Fibroblast of lung (primary cell): Measurements from ENCODE around the gene UVRAG. TPM values are rescaled to one million over a fixed set of nuclear protein-coding genes. Genes with fewer than 3 reads are reported as not detected.

Experiments used
- DNase-seq, 2 donors: peaks; one replicate each; pipeline versions ENCODE4 v3.0.0 to v3.0.0-alpha.2; 2010; ENCODE audit warnings: low read depth in 2 of 2
- H2AFZ ChIP-seq: 2 replicates; pipeline ENCODE4 v1.5.1; 2012; ENCODE audit warnings: low read length, control low read depth, inconsistent platforms
- H3K27ac ChIP-seq: 2 replicates; pipeline ENCODE4 v1.5.1; 2011; ENCODE audit warnings: low read length, control low read depth; ENCODE audit not compliant: insufficient read depth
- H3K27me3 ChIP-seq: 2 replicates; pipeline ENCODE4 v1.5.1; 2011; ENCODE audit warnings: mild to moderate bottlenecking, low read length; ENCODE audit not compliant: control insufficient read depth, insufficient read depth
- H3K36me3 ChIP-seq: 2 replicates; pipeline ENCODE4 v1.5.1; 2011; ENCODE audit warnings: low read length; ENCODE audit not compliant: control insufficient read depth, insufficient read depth
- H3K4me1 ChIP-seq: 2 replicates; pipeline ENCODE4 v1.5.1; 2011; ENCODE audit warnings: low read length; ENCODE audit not compliant: control insufficient read depth, insufficient read depth; ENCODE audit errors: extremely low read depth
- H3K4me2 ChIP-seq: 2 replicates; pipeline ENCODE4 v1.5.1; 2011; ENCODE audit warnings: low read length, control low read depth; ENCODE audit not compliant: insufficient read depth; ENCODE audit errors: extremely low read depth
- H3K4me3 ChIP-seq, 4 experiments: fragments of 200-600 bp in 1 of 4; sonication (generic) in 1 of 4; replicated peaks in 1 of 4; 2 replicates each; pipeline ENCODE4 v1.5.1; 2011 to 2016; ENCODE audit warnings: low read length in 4 of 4, low read depth in 3 of 4, mild to moderate bottlenecking in 3 of 4, control low read depth in 2 of 4, inconsistent platforms in 1 of 4, mixed read lengths in 1 of 4; ENCODE audit not compliant: insufficient read depth in 1 of 4; ENCODE audit errors: control extremely low read depth in 1 of 4
- H3K79me2 ChIP-seq: 2 replicates; pipeline ENCODE4 v1.5.1; 2012; ENCODE audit warnings: mild to moderate bottlenecking, low read length, inconsistent platforms; ENCODE audit not compliant: control insufficient read depth, insufficient read depth
- H3K9ac ChIP-seq: 2 replicates; pipeline ENCODE4 v1.5.1; 2011; ENCODE audit warnings: mild to moderate bottlenecking, low read length, control low read depth; ENCODE audit not compliant: insufficient read depth
- H3K9me3 ChIP-seq: 2 replicates; pipeline ENCODE4 v1.5.1; 2012; ENCODE audit warnings: low read depth, low read length; ENCODE audit not compliant: control insufficient read depth, insufficient read depth
- H4K20me1 ChIP-seq: 2 replicates; pipeline ENCODE4 v1.5.1; 2011; ENCODE audit warnings: low read length; ENCODE audit not compliant: control insufficient read depth, insufficient read depth; ENCODE audit errors: extremely low read depth
- CTCF ChIP-seq, 2 donors: IDR thresholded peaks in 1 of 2; conservative IDR thresholded peaks in 1 of 2; 1 replicate in 1 of 2; 2 replicates in 1 of 2; pipeline ENCODE4 v1.5.1; 2011 to 2012; ENCODE audit warnings: low read length in 2 of 2, control low read depth in 1 of 2, inconsistent platforms in 1 of 2, low read depth in 1 of 2, mild to moderate bottlenecking in 1 of 2
- EZH2 ChIP-seq: IDR thresholded peaks from 2 replicates; pipeline ENCODE4 v1.5.1; 2012; ENCODE audit warnings: low read length, control low read depth, mild to moderate bottlenecking; ENCODE audit errors: missing control alignments
- polyA plus RNA-seq, 2 donors: library from polyadenylated mRNA; depleted of rRNA in 1 of 2; stranded (reverse) in 1 of 2; unstranded in 1 of 2; fragments of >200 nt; gene quantifications; 2 replicates each; pipeline ENCODE4 v1.2.1, GENCODE V29; 2011 to 2012; ENCODE audit warnings: missing spikeins in 1 of 2
- total RNA-seq: library from RNA; depleted of rRNA; stranded (reverse); fragments of >200 nt; gene quantifications from 2 replicates; pipeline ENCODE4 v1.2.1, GENCODE V29; 2014

Gene UVRAG
- total and polyA plus RNA-seq, 2 donors (not counting 1 experiment from before 2014, with no cell fraction given) = 15.8 to 22.1 TPM

GRCh38 chr11:76124905-76125770, 310.1 kb downstream of the UVRAG start:
- Histone ChIP-seq H3K27me3 (no peaks in the 10 kb centered on the region), H3K4me3 (no peak overlapping the region), H4K20me1 (no peaks in the 10 kb centered on the region), H3K9ac (no peak overlapping the region), H3K4me1 (peaks cover 6% of the 10 kb centered on the region), H3K79me2 (no peaks in the 10 kb centered on the region), H2AFZ (no peak overlapping the region), H3K9me3 (no peaks in the 10 kb centered on the region), H3K36me3 (no peaks in the 10 kb centered on the region), H3K4me2 (no peak overlapping the region), H3K27ac (no peak overlapping the region)
- TF ChIP-seq CTCF (conservative IDR thresholded peaks at IDR 0.05 in 1 of 2, IDR thresholded peaks at IDR 0.05 in 1 of 2; ENCODE audit: low read depth in 1 of 2, low read length in 2 of 2) (no peak), EZH2 (no peak)
- no peak for DNase-seq

DNA sequence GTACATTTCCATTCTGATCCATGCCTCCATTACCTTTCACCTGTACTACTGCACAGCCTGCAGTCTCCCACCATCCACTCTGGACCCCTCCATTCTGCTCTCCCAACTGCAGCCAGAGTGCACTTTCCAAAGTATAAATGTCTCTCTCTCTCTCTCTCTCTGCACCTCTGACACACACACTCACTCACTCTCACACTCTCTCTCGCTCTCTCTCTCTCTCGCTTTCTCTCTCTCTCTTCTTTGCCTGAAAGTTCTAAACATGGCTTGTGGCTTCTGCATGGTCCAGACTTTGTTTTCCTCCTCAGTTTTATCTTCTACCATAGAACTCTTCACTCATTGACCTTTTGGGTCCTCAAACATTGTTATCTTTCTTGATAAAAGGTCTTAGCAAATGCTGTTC, 314.7 kb downstream of the UVRAG start:
- Histone ChIP-seq H4K20me1 (no peaks in the 10 kb centered on the region), H3K9me3 (no peaks in the 10 kb centered on the region), H3K27ac (no peak overlapping the region), H3K9ac (no peak overlapping the region), H3K4me2 (no peak overlapping the region), H2AFZ (no peak overlapping the region), H3K79me2 (no peaks in the 10 kb centered on the region), H3K27me3 (no peaks in the 10 kb centered on the region), H3K4me3 (no peak overlapping the region), H3K36me3 (no peaks in the 10 kb centered on the region), H3K4me1 (peaks cover 3% of the 10 kb centered on the region)
- no peak for DNase-seq
- TF ChIP-seq EZH2 (no peak), CTCF (conservative IDR thresholded peaks at IDR 0.05 in 1 of 2, IDR thresholded peaks at IDR 0.05 in 1 of 2; ENCODE audit: low read depth in 1 of 2, low read length in 2 of 2) (no peak)

DNA sequence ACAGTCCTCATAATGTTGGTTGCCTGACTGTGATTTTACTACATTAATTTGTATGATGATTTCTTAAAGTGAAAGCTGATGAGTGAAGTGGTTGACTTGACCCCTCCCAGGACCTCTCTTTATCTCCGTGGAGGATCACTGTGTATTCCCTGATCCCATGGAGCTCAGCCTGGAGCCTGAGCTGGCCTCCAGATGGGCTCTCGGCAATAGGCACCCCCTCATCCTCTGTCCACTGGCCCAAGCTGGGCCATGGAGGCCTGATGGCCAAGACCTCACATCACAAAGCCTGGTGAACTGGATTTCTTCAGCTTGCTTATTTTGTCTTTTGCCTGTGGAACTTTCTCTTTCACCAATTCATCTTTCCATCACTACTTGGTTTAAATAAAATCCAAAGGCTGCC, 316.1 kb downstream of the UVRAG start:
- Histone ChIP-seq H3K9me3 (no peaks in the 10 kb centered on the region), H3K9ac (no peak overlapping the region), H3K36me3 (no peaks in the 10 kb centered on the region), H3K27ac (no peak overlapping the region), H3K4me2 (peak overlapping the region; percentile 18), H4K20me1 (no peaks in the 10 kb centered on the region), H3K4me3 (no peak overlapping the region), H2AFZ (no peak overlapping the region), H3K79me2 (no peaks in the 10 kb centered on the region), H3K27me3 (no peaks in the 10 kb centered on the region), H3K4me1 (no peaks in the 10 kb centered on the region)
- no peak for DNase-seq
- no peak for TF ChIP-seq EZH2
- TF ChIP-seq CTCF (conservative IDR thresholded peaks at IDR 0.05 in 1 of 2, IDR thresholded peaks at IDR 0.05 in 1 of 2; ENCODE audit: low read depth in 1 of 2, low read length in 2 of 2) = no peak
